Measurements from ENCODE around the gene PRDX6. TPM values are rescaled to one million over a fixed set of nuclear protein-coding genes. Genes with fewer than 3 reads are reported as not detected.
"Not testable (repeated sequence)": the region's sequence is repeated elsewhere in the genome, so short reads cannot be mapped to it uniquely, and the experiment has no call there.

PRDX6 gene
- polyA plus RNA-seq, 2 of the 4 experiments (the other 2 are of a cell fraction): 246 TPM

DNA sequence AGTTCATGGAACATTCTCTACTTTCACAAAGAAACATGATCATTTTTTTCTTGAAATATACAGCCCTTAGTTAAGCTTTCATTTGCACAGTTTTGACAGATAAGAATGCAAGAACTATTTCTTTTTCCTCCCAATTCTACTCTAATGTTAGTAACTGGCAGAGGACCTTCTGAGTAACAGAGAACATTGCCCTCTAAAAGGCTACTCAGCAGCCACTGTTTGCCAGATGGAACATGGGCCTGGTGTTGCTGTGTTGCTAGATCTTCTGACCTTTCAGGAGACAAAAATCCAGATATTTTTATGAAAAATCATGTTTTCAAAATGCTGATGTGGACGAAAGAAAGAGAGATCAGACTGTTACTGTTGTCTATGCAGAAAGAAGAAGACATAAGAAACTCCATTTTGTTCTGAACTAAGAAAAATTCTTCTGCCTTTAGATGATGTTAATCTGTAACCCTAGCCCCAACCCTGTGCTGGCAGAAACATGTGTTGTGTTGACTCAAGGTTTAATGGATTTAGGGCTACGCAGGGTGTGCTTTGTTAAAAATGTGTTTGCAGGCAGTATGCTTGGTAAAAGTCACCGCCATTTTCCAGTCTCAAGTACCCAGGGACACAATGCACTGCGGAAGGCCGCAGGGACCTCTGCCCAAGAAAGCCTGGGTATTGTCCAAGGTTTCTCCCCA, 2.9 kb upstream of the PRDX6 start:
- Histone ChIP-seq H3K4me2 (peak overlapping the region; percentile 13; the same call in 1 of the 3 replicates), H3K4me3 (no peak overlapping the region), H3K4me1 (peaks cover 37% of the 10 kb centered on the region), H3K27ac (no peak overlapping the region), H3K9me3 (peaks cover 12% of the 10 kb centered on the region; the same call in 2 of the 3 replicates)
- ChIA-PET CTCF (interaction anchor here (1.0 to 2.1 kb wide), 2 partner anchors 43 to 45 kb away, joined by 3 to 8 read pairs; no protein-coding TSS in a partner anchor), POLR2A (no interaction called here)
- WGBS (ENCODE audit: missing lambda C conversion rate): 81% methylated on average over 3 of the region's 5 CpGs
- FAIRE-seq (no peak), ATAC-seq (no peak), DNase-seq (ENCODE audit: low read depth in 1 of 2, low spot score in 1 of 2) (no peak)
- TF ChIP-seq MAFK (IDR thresholded peaks at IDR 0.05; ENCODE audit: partially characterized antibody) (peak; percentile 13), HES2 (IDR thresholded peaks at IDR 0.05) (no peak), HDAC2 (IDR thresholded peaks at IDR 0.05) (no peak), ATOH8 (CRISPR knock-in tag; IDR thresholded peaks at IDR 0.05; ENCODE audit: low read depth) (no peak), TP53 (CRISPR knock-in tag; IDR thresholded peaks at IDR 0.05) (no peak), ZFP36 (IDR thresholded peaks at IDR 0.05; ENCODE audit: borderline replicate concordance, partially characterized antibody) (no peak), HOXA7 (CRISPR knock-in tag; IDR thresholded peaks at IDR 0.05) (no peak), RFX5 (IDR thresholded peaks at IDR 0.05) (no peak)

- not testable (repeated sequence) for FAIRE-seq; ATAC-seq; H3K27ac ChIP-seq; H3K4me3 ChIP-seq; H3K9me3 ChIP-seq; DNase-seq (ENCODE audit: low read depth in 1 of 2, low spot score in 1 of 2)
- H3K4me1 ChIP-seq: peaks cover 42% of the 10 kb centered on the region
- ChIA-PET POLR2A (interaction anchor here (1.1 to 2.6 kb wide), 2 partner anchors 240 to 349 kb away, joined by 3 to 15 read pairs; partner anchors contain the start of genes CENPL, DARS2 and KLHL20), CTCF (interaction anchor here (0.9 to 1.2 kb wide), 3 partner anchors 9 to 43 kb away, joined by 3 to 4 read pairs (median 3); no protein-coding TSS in a partner anchor)
- H3K4me2 ChIP-seq: peak overlapping the region; percentile 89; the same call in 2 of the 3 replicates
- WGBS (ENCODE audit: missing lambda C conversion rate): 79% methylated on average over 17 of the region's 17 CpGs
These were observed 2.2 kb upstream of the PRDX6 start for GRCh38 chr1:173474780-173475421.

GRCh38 chr1:173475564-173476196, 1.5 kb upstream of the PRDX6 start:
- no peak for TF ChIP-seq NFE2L2 (conservative IDR thresholded peaks at IDR 0.05; ENCODE audit: low read length)
- TF ChIP-seq, protein P1, sequence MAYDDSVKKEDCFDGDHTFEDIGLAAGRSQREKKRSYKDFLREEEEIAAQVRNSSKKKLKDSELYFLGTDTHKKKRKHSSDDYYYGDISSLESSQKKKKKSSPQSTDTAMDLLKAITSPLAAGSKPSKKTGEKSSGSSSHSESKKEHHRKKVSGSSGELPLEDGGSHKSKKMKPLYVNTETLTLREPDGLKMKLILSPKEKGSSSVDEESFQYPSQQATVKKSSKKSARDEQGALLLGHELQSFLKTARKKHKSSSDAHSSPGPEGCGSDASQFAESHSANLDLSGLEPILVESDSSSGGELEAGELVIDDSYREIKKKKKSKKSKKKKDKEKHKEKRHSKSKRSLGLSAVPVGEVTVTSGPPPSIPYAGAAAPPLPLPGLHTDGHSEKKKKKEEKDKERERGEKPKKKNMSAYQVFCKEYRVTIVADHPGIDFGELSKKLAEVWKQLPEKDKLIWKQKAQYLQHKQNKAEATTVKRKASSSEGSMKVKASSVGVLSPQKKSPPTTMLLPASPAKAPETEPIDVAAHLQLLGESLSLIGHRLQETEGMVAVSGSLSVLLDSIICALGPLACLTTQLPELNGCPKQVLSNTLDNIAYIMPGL (CRISPR knock-in tag; IDR thresholded peaks at IDR 0.05; ENCODE audit: borderline replicate concordance): no peak
- no peak for TF ChIP-seq ZC3H11A (IDR thresholded peaks at IDR 0.05)
- no peak for TF ChIP-seq BCL3 (IDR thresholded peaks at IDR 0.05)
- TF ChIP-seq KDM5A (IDR thresholded peaks at IDR 0.05): no peak
- TF ChIP-seq HOXB5 (CRISPR knock-in tag; IDR thresholded peaks at IDR 0.05): no peak
- no peak for TF ChIP-seq EP300 (IDR thresholded peaks at IDR 0.05)
- TF ChIP-seq FOXS1 (CRISPR knock-in tag; IDR thresholded peaks at IDR 0.05): no peak
- TF ChIP-seq JUN (IDR thresholded peaks at IDR 0.05): no peak
- TF ChIP-seq KDM1A (IDR thresholded peaks at IDR 0.05; ENCODE audit: low read depth): no peak
- no peak for TF ChIP-seq FOSL2 (IDR thresholded peaks at IDR 0.05)
- TF ChIP-seq FOSL2 (CRISPR knock-in tag; IDR thresholded peaks at IDR 0.05): no peak
- TF ChIP-seq ESRRA (IDR thresholded peaks at IDR 0.05; ENCODE audit: borderline replicate concordance, low read length): no peak
- TF ChIP-seq ATOH8 (CRISPR knock-in tag; IDR thresholded peaks at IDR 0.05; ENCODE audit: low read depth): no peak
- TF ChIP-seq TP53 (CRISPR knock-in tag; IDR thresholded peaks at IDR 0.05): no peak
- no peak for ATAC-seq
- H3K9me3 ChIP-seq: peaks cover 3% of the 10 kb centered on the region; the same call in 2 of the 3 replicates
- peaks cover 42% of the 10 kb centered on the region for H3K4me1 ChIP-seq
- H3K27ac ChIP-seq: peak overlapping the region; percentile 91 to 93; a peak in 4 of 6 replicates
- ChIA-PET POLR2A (interaction anchor here (0.6 to 2.6 kb wide), 3 partner anchors 239 to 351 kb away, joined by 3 to 15 read pairs (median 4); partner anchors contain the start of genes CENPL, DARS2 and KLHL20), CTCF (interaction anchor here (0.9 to 1.3 kb wide), 4 partner anchors 9 to 731 kb away, joined by 3 to 4 read pairs (median 3); no protein-coding TSS in a partner anchor)
- WGBS (ENCODE audit: missing lambda C conversion rate): 37% methylated on average over 5 of the region's 5 CpGs
- FAIRE-seq: no peak
- DNase-seq (ENCODE audit: low read depth in 1 of 2, low spot score in 1 of 2): no peak
- H3K4me2 ChIP-seq: peak overlapping the region; percentile 89
- peak overlapping the region; percentile 81; the same call in 2 of the 3 replicates for H3K4me3 ChIP-seq
